DND-41 (cell line): ENCODE results near the gene DTX2.
"Not testable (repeated sequence)": the region's sequence is repeated elsewhere in the genome, so short reads cannot be mapped to it uniquely, and the experiment has no call there.

Source experiments
- ATAC-seq: fragments of 200-7000 bp; cut with Tn5 transposase; 3 replicates; pipeline ENCODE4 v1.9.1; 2021; ENCODE audit warnings: low read depth; ENCODE audit not compliant: insufficient read depth
- DNase-seq: peaks from one replicate; pipeline ENCODE4 v3.0.0-alpha.2; 2020
- H2AFZ ChIP-seq: 2 replicates; pipeline ENCODE4 v1.6.0; 2012; ENCODE audit warnings: low read depth, low read length
- H3K27ac ChIP-seq: 2 replicates; pipeline ENCODE4 v1.5.1; 2012; ENCODE audit warnings: low read length, inconsistent platforms
- H3K27me3 ChIP-seq: fragments of 200-600 bp; sonication (generic); 2 replicates; pipeline ENCODE4 v1.6.0; 2012; ENCODE audit warnings: low read length, mild to moderate bottlenecking, inconsistent platforms; ENCODE audit not compliant: insufficient read depth, poor library complexity
- H3K36me3 ChIP-seq: 2 replicates; pipeline ENCODE4 v1.5.1; 2012; ENCODE audit warnings: low read length, inconsistent platforms; ENCODE audit not compliant: insufficient read depth
- H3K4me1 ChIP-seq: 2 replicates; pipeline ENCODE4 v1.5.1; 2012; ENCODE audit warnings: mild to moderate bottlenecking, low read length; ENCODE audit not compliant: insufficient read depth
- H3K4me2 ChIP-seq: 2 replicates; pipeline ENCODE4 v1.6.0; 2012; ENCODE audit warnings: mild to moderate bottlenecking, moderate library complexity, low read length, inconsistent platforms; ENCODE audit not compliant: insufficient read depth
- H3K4me3 ChIP-seq, 2 experiments: fragments of 200-600 bp in 1 of 2; shearing (Covaris generic) in 1 of 2; 2 replicates each; pipeline ENCODE4 v1.5.1; 2012 to 2016; ENCODE audit warnings: inconsistent platforms in 2 of 2, low read length in 2 of 2, mild to moderate bottlenecking in 2 of 2, low read depth in 1 of 2, moderate library complexity in 1 of 2
- H3K79me2 ChIP-seq: 2 replicates; pipeline ENCODE4 v1.6.0; 2012; ENCODE audit warnings: low read length, inconsistent platforms; ENCODE audit not compliant: insufficient read depth
- H3K9ac ChIP-seq: 2 replicates; pipeline ENCODE4 v1.6.0; 2012; ENCODE audit warnings: low read depth, mild to moderate bottlenecking, inconsistent platforms, low read length, moderate library complexity
- H3K9me3 ChIP-seq: 2 replicates; pipeline ENCODE4 v1.5.1; 2012; ENCODE audit warnings: low read length, moderate library complexity, mild to moderate bottlenecking, inconsistent platforms; ENCODE audit not compliant: insufficient read depth, severe bottlenecking
- H4K20me1 ChIP-seq: 2 replicates; pipeline ENCODE4 v1.6.0; 2012; ENCODE audit warnings: low read length; ENCODE audit not compliant: insufficient read depth

DTX2 gene

GRCh38 chr7:76457017-76457416, 4.5 kb upstream of the DTX2 start:
- not testable (repeated sequence) for H4K20me1 ChIP-seq, H2AFZ ChIP-seq, H3K79me2 ChIP-seq, H3K9ac ChIP-seq, DNase-seq, H3K9me3 ChIP-seq, H3K27me3 ChIP-seq, H3K36me3 ChIP-seq, H3K4me3 ChIP-seq, ATAC-seq, H3K4me1 ChIP-seq, H3K4me2 ChIP-seq, H3K27ac ChIP-seq

GRCh38 chr7:76458504-76458903, 3.0 kb upstream of the DTX2 start:
- not testable (repeated sequence) for H3K27ac ChIP-seq, H3K36me3 ChIP-seq, H4K20me1 ChIP-seq, DNase-seq, H3K4me1 ChIP-seq, H3K4me3 ChIP-seq, H3K27me3 ChIP-seq, ATAC-seq, H2AFZ ChIP-seq, H3K9me3 ChIP-seq, H3K4me2 ChIP-seq, H3K9ac ChIP-seq, H3K79me2 ChIP-seq

GRCh38 chr7:76460767-76461166, 742 bp upstream of the DTX2 start:
- H3K4me1 ChIP-seq, H4K20me1 ChIP-seq, H3K4me2 ChIP-seq, H3K27me3 ChIP-seq, DNase-seq, H3K27ac ChIP-seq, H3K79me2 ChIP-seq, H3K36me3 ChIP-seq, ATAC-seq, H3K9me3 ChIP-seq, H3K4me3 ChIP-seq, H3K9ac ChIP-seq, H2AFZ ChIP-seq: not testable (repeated sequence)

- not testable (repeated sequence) for H3K79me2 ChIP-seq, H2AFZ ChIP-seq, H3K4me3 ChIP-seq, H3K9ac ChIP-seq, H3K4me1 ChIP-seq, H3K36me3 ChIP-seq, DNase-seq, H4K20me1 ChIP-seq, H3K27me3 ChIP-seq, H3K27ac ChIP-seq, H3K9me3 ChIP-seq, H3K4me2 ChIP-seq, ATAC-seq
Observed at GRCh38 chr7:76462271-76462882, 868 bp downstream of the DTX2 start.

GRCh38 chr7:76464959-76465358, 3.5 kb downstream of the DTX2 start:
- not testable (repeated sequence) for H2AFZ ChIP-seq, H4K20me1 ChIP-seq, H3K4me3 ChIP-seq, H3K27me3 ChIP-seq, H3K4me2 ChIP-seq, H3K9me3 ChIP-seq, H3K79me2 ChIP-seq, ATAC-seq, H3K36me3 ChIP-seq, DNase-seq, H3K9ac ChIP-seq, H3K27ac ChIP-seq, H3K4me1 ChIP-seq

GRCh38 chr7:76465950-76466349, 4.4 kb downstream of the DTX2 start:
- not testable (repeated sequence) for H3K4me2 ChIP-seq, H2AFZ ChIP-seq, H3K9ac ChIP-seq, ATAC-seq, DNase-seq, H3K27ac ChIP-seq, H4K20me1 ChIP-seq, H3K4me1 ChIP-seq, H3K36me3 ChIP-seq, H3K4me3 ChIP-seq, H3K27me3 ChIP-seq, H3K9me3 ChIP-seq, H3K79me2 ChIP-seq

- H3K4me3 ChIP-seq, H3K79me2 ChIP-seq, DNase-seq, H4K20me1 ChIP-seq, H3K9ac ChIP-seq, H3K27ac ChIP-seq, H3K4me2 ChIP-seq, H2AFZ ChIP-seq, H3K4me1 ChIP-seq, H3K27me3 ChIP-seq, H3K36me3 ChIP-seq, H3K9me3 ChIP-seq: not testable (repeated sequence)
- 0 out of 3 replicates have a peak, but pooled peaks have one; percentile 29 for ATAC-seq
Observed at GRCh38 chr7:76467743-76468404, 6.4 kb downstream of the DTX2 start.

- H3K79me2 ChIP-seq, ATAC-seq, H2AFZ ChIP-seq, H3K4me2 ChIP-seq, H3K4me1 ChIP-seq, H3K9ac ChIP-seq, H3K27ac ChIP-seq, H3K9me3 ChIP-seq, H3K4me3 ChIP-seq, H3K36me3 ChIP-seq, H3K27me3 ChIP-seq, DNase-seq, H4K20me1 ChIP-seq: not testable (repeated sequence)
Observed at GRCh38 chr7:76471556-76472221, 10.2 kb downstream of the DTX2 start.
